NOMO-1 (cell line): ENCODE measurements around the gene NOX3.

Experiments
- DNase-seq, 2 experiments: peaks; one replicate each; lab custom pipeline; 2025; ENCODE audit not compliant: unreplicated experiment in 2 of 2; lab: John Stamatoyannopoulos, UW

Gene NOX3

DNA sequence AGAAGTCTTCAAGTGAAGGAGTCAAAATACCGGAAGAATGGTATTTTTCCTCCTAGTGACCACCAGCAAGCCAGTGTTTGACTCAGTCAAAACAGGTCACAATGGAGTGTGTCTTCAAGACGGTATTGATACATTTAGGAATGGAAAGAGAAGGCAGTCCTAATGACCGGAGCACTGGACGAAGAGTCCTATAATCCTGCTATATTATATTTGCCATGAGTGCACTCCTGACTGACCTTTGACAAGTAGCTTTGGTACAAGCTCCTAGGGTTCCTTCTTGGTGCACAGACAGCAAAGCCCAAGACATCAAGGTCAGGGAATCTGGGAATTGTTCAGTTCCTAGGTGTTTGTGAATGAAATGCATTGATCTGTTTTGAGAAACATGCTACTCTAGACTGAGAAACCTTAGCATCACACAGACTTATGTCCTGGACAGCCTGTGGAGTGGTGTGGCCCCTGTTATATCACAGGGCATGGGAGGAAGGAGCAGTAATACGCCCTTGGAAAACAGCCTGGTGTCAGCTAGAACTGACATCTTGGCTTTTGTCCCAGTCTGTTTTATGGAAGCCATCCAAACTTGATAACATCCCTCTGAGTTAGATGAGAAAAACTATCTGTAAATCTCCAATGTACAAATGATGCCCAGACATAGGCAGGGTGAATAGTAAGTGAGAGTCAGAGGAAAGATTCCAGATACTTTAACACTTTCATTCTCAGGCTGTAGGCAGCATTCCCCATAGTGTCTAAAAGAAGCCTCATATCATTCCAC lies 18.5 kb downstream of the NOX3 start:
- DNase-seq: no peak

DNA sequence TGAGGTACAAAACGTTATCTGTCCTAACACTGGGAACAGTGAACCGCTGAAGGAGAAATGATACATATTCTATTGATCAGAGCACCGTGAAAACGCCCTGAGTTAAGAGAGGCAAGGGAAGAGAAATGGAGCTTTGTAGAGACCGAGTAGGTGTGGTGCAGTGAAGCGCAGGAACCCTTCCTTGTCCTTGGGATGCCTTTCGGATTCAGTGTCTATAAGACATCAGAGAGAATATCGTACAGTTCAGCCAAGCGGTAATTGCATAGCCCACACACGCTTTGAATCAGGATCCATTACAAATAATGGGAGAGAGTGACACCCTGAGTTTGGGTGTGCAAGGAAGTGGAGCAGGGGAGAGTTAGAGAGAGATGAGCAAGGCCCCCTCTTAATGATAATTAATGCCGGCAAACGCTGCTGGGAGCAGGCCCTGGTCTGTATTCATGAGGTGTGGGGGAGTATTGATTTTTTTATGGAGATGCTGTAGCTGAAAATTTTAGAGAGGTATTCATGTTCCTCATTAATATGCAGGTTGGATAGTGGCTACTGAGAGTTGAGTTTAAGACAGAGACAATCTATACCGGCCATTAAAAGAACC lies 20.7 kb downstream of the NOX3 start:
- DNase-seq: no peak

DNA sequence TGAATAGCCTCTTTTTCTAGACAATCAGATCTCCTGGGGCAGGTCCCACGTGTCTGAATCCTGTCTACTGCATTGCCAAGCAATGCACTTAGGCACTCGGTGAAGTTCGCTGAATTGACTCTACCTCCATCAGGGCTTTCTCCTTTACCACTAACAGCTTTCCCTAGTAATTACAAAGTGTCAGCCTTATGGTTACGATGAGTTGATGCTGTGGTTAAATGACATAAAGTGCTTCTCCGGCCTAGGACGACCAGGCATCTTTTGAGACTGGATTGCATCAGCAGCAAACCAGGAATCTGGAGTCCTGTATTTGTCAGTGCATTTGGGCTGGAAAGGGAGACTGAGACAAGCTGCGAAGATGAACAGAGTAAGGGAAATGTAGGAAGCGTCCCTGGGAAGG lies 21.5 kb downstream of the NOX3 start:
- DNase-seq: no peak

DNA sequence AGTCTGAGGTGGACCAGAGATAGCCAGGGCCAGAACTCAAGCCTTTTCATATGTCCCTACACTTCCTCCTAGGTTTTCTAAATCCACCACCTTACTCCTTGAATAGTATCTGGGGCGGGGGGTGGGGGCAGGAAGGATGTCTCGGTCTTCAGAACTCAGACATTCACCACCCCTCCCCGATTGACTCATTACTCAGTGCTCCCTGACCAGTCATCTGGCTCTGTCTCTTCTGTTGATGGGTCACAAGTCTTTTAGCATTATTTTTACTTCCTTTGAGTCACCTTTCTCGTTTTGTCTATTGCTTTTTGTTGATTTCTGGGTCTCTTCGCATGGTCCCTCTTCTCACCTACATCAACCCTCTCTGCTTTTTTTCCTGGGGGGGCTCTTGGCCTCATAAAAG lies 23.3 kb downstream of the NOX3 start:
- no peak for DNase-seq

DNA sequence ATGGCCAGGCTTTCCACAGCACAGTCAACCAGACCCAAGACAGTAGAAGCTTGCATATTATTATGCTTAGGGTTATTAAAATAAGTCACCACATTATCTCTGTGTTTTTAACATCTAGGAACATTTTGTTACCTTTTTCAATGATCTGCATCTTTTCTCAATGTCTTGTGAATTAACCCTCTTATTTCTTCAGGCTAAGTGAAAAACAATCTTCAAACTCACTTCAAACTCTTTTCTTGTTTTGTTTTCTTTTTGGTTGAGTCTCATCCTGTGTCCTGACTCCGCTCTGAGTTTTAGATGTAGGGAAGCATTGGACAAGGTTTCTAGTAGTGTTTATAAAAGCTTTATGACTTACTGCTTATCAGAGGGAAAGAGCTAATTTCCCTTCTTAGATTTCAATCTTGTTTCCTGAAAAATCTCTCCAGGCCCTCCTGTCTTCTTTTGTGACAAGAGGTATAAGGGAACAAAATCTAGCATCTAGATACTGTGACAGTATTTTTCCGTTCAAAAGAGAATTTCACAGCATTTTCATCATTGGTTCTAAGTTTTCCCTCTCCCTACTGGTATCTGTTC lies 26.2 kb downstream of the NOX3 start:
- DNase-seq: no peak

DNA sequence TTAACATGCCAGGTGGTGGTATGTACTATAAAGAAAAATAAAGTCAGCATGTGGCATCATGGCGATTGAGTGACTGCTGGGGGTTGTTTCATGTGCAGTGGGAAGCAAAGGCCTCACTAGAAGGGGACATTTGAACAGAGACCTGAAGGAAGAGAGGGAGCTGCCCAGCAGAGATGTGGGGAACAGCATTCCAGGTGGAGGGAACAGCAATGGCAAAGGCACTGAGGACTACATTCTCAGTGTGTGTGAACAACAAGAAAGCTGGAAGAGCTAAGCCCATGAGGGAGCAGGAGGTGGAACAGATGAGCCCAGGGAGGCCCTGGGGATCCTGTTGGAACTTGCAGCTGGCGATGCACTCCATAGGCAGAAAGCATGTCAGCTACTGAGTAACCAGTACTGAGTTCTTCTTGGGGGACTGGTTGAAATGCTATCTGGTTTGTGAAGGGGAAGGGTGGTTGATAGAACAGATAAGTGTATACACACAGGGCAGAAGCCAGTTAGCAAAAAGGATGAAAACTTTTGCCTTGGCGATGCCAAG lies 29.2 kb downstream of the NOX3 start:
- DNase-seq: no peak

DNA sequence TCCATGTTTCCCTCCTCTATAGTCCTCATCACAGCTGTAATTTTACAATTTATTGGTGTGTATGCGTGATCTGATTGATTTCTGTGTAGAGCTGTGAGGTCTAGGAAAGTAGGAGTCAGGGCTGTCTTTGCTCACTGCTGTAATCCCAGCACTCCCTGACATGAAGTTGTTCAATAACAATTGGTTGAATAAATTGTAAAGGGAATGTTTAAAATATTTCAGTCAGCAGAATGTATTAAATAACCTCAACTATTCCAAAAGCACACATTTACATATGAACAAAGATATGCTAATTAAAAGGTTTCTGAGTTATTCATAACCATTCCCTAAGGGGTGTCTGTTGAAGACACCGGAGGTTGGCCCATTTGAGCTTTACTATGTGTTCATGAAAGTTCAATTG lies 31.5 kb downstream of the NOX3 start:
- no peak for DNase-seq

DNA sequence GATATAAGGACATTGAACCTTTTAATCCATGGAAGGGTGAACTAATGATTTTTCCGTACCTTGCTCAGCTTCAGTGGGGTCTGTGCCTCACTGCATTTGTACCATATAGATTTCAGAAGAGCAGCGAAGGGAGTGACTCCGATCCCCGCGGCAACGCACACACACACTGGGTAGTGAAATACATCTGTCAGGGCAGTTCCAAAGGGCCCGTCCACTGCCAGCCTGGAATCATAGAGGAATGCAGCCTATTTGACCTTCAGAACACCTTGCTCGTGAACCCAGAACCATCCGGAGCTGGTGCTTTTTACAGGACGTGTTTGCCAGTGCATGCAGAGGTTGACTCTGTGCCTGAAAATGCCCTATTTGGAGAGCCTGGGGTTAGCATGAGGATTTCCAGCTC lies 33.0 kb downstream of the NOX3 start:
- DNase-seq: no peak

DNA sequence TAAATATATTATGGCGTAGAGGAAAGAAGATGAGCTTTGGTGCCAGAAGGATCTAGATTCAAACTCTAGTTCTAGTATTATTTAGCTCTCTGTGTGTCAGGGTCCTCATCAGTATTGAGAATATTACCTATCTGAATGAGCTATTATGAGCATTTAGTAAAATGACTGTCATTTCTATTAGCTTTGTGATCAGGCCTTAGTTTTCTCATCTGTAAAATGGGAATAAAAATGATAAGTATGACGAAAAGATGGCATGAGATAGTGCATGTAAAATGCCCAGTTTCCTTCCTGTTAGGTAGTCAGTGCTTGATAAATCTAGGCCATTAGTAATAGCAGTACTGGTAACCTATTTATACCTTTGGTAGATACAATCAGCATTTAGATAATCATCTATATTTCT lies 35.1 kb downstream of the NOX3 start:
- DNase-seq: no peak

DNA sequence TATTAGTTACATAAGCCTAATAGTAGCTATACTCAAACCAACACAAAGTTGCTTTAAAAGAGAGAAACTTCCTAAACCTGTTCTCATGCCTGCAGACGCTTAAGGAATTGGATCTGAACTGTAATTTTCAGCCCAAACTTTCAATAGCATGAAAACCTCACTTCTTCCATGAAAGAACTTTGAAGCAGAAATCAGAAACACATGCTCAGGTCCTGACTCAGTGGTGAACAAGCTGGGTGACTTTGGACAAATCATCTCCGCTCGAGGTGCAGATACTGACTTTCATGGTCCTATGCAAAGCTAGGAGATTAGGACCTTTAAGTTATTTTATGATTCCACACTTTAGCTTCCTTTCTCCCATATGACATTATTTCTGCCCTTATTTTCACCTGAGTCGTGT lies 36.5 kb downstream of the NOX3 start:
- no peak for DNase-seq

DNA sequence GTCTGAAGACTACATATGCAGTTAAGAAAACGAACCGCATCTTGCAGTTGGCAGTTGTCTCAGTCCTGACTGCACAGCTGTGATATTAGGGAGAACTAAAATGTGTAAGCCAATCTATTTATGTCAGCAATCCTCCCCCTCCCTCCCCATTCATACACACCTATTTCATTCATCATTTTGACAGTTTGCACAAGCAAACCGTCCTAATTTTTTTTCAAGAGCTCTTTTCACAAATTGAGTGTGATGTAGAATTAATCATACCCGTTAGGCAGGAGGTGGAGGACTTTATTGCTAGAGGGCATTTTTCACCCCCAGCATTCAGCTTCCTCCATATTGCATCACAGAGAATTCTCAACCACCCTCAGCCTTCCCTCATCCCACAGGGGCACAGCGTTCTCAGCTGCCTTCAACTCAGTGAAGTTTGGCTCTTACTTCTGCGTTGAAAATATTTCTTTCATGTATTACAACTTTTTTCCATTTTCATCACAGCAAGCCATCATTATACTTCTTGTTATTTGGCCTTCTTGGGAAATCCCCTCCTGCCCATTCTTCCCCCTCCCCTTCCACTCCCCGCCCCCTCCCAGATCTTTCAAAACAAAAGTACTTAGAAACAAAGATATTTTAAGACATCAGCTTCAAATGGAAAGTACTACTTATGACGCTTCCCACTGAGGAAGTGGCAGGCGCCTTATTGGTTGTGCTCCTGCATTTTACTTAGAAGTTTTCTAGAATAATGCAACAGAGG lies 37.5 kb downstream of the NOX3 start:
- DNase-seq: peak; percentile 72 to 80

DNA sequence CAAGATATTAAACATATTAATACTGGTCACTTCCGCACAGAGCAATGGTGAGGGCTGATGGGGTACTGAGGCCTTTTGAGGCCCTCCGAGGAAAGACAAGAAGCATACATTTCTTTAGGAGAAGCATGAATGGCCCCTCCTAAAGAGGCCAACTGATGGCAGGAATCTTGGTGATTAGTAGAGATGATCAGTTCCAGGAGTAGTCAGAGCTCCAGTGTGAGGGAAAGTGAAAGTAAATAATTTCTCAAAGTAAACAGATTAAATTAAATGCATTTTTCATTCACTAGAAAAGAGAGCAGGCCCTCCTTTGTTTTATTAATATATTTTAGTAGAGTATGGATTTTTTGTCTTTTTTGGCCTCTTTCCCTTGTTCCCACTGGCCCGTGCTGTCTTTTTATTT lies 38.2 kb downstream of the NOX3 start:
- DNase-seq: peak in 1 of 2 experiments; percentile 9

DNA sequence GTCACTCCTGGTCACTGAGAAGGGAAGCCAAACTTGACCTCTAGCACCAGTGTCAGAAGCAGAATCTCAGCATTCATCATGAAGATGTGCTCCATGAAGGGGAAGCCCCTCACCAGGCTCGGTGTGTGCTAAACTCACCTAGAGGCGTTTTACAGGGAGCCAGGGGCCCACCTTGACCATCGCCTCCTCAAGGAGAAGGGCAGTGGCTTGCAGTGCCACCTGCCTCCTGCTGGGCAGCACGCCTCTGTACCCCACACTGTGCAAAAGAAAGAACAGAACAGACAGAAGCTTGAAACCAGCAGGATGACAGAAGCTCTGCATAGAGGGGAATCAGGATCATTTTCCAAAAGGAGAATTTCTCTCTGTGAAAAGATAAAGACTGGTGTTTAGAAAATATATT lies 39.7 kb downstream of the NOX3 start:
- DNase-seq: no peak

DNA sequence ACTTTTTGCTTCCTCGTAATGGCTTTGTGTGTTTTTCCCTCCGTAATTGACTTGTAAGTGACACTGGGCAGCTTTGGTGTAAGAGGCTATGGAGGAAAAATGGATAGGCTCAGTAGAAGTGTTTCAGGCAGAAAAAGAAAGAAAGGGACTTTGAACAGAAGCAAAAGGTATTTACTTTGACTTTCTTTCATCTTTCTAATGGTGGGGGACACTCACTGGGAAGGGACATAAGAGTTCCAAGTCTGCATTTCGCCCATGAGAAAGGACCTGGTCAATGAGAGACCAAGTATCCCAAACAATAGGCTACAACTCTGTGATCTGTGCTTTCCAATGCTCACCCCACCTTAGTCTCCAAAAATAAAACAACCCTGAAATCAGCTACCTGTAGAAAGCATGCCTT lies 41.6 kb downstream of the NOX3 start:
- no peak for DNase-seq

DNA sequence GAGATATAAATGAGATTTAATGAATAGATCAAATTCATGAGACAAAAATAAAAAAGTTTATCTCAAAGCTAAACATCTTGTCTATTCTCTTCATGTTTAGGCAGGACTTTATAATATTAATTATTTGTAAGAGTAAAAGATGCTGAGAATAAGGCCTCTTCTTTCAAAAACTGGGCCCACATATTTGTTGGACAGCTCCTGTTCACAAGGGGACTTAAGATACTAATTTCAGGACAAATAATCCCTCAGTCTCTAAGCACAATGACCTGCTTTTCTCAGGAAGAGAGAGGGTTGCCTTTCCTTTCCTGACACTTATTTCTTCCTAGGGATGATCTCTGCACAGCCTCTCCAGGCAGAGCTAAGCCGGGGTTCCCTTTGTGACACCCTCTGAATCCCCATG lies 43.3 kb downstream of the NOX3 start:
- no peak for DNase-seq

DNA sequence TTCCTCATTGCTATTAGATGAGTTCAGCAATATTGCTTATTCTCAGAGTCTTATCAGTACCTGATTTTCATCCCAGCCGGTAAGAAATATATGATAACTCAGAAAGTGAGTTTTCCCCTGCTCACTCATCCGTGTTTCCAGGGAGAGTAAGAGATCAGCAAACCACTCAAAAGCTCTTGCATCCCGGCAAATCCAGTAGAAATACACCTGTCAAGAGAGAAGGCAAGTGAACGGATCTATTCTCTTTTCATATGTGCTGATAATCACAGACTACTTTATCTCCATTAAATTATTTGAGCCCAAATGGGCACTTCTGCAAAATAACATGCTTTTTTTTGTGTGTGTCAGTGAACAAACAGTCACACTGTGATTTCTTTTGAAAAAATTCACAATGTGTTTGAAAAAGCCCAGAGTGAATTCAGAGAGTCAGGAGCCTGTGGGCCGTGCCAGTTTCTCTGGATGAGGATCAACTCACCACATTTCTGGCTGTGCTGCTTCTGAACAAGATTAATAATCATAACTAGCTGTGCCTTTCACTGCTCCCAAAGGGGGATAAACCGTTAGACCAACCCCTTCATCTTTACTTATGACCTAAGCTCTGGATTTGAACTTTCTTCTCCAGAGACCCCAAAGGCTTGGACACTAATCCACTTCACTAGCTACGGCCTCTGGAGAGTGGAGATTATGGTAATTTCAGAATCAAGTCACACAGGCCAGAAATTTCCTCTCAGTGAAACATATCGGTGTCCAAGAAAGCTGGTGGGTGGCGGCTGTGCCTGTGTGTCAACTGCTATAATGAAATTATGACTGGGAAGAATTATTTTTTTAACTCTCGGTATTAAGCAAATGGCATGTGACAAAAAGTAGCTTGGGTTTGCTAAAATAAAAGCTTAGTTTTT lies 44.2 kb downstream of the NOX3 start:
- DNase-seq: no peak

DNA sequence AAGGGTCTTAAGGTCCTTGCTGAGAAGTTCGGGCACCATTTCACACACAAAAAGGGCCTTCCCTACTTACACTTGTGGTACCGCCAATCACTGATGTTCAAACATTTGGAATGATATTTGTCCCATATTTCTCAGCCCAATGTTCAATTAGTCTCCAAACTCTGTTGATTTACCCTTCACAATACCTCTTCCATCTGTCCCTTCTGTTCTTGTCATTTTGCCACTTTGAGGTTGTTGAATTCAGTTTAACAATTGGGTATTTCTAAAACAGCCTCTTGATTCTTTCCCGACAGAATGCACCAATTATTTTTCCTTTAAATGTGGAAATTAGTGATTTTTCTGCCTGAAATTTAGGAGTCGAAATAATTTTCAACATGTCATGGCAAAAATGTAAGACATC lies 46.2 kb downstream of the NOX3 start:
- DNase-seq: no peak

DNA sequence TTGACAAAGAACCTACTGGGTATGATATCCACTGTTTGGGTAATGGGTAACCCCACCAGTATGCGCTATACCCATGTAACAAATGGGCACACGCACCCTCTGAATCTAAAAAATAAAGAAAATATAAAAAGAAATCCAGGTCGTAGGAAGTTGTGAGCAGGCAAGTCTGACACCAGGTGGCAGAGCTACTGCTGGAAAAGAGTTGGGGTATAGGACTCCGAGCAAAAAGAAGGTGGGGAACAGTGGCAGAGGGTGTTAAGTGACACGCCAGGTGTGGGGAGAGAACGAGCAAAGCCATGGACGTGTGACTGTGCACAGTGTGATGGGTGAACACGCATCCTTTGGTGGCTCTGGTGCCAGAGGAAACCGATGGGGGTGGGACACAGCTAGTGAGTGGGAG lies 46.7 kb downstream of the NOX3 start:
- DNase-seq: no peak

DNA sequence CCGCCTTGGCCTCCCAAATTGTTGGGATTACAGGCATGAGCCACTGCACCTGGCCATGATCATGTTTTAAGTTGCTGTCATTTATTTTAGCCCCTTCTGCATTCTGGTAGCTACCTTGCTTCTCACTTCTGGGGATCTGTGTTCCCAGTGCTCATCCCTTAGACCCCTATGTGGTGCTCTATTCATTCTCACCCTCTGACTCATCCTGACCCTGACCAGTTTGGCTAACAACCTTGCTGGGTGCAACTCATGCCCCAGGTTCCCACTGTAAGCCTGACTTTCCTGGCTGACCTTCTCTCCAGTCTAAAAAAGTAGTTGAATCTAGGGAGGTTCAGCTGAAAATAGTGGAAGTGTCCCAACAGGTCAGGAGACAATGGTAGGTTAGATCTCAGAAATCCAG lies 47.4 kb downstream of the NOX3 start:
- no peak for DNase-seq

DNA sequence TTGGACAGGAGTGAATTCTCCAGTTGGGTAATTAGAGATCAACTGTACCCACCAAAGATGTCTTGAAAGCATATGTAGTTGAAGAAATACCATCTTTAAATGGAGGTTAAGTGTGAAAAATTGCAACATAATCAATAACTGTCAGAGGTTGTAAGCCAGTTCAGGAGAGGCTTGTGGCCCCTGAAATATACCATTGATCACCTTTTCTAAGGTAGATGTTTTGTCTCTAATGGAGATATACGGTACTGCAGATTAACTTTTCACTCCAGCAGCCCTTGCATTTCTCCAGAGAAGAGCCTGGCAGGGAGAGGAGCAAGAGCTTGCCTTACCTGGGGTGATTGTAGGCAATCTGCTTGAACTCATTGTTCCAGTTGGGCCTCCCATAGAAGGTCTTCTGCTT lies 48.8 kb downstream of the NOX3 start:
- DNase-seq: no peak
